ENCODE data around the gene RAB11FIP4.

RAB11FIP4 gene

GRCh38 chr17:31499771-31500554 lies 108.5 kb downstream of the RAB11FIP4 start:
- DNase-seq (ENCODE audit: low read depth), result no peak

- DNase-seq (ENCODE audit: low read depth), result no peak
Measured at GRCh38 chr17:31506517-31506916, 115.0 kb downstream of the RAB11FIP4 start.

- peak; percentile 55 for DNase-seq (ENCODE audit: low read depth)
Measured at GRCh38 chr17:31508288-31509094, 117.0 kb downstream of the RAB11FIP4 start.

GRCh38 chr17:31509095-31509804 lies 117.8 kb downstream of the RAB11FIP4 start:
- no peak for DNase-seq (ENCODE audit: low read depth)

DNA sequence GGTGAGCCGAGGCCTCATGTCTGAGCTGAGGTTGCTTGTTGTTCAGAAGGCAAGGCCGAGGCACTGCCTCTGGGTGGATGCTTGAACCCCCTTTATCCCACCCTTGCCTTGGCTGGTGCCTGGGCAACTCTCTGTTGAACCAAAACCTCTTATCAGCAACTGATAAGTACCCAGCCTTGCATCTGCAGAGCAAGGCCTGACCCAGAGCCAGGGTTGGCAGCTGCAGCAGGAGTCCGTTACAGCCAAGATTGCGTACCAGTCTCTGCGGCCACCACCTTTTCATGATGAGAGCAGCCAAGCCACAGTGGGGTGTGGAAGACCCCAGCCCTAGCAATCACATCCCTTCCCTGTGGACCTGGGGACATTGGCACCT lies 118.3 kb downstream of the RAB11FIP4 start:
- DNase-seq (ENCODE audit: low read depth), result no peak

- no peak for DNase-seq (ENCODE audit: low read depth)
Measured at GRCh38 chr17:31510308-31511194, 119.1 kb downstream of the RAB11FIP4 start.

- no peak for DNase-seq (ENCODE audit: low read depth)
Measured at GRCh38 chr17:31511195-31511578, 119.7 kb downstream of the RAB11FIP4 start.

GRCh38 chr17:31511580-31511979 lies 120.1 kb downstream of the RAB11FIP4 start:
- no peak for DNase-seq (ENCODE audit: low read depth)

GRCh38 chr17:31512104-31512740 lies 120.7 kb downstream of the RAB11FIP4 start:
- DNase-seq (ENCODE audit: low read depth), result no peak

DNA sequence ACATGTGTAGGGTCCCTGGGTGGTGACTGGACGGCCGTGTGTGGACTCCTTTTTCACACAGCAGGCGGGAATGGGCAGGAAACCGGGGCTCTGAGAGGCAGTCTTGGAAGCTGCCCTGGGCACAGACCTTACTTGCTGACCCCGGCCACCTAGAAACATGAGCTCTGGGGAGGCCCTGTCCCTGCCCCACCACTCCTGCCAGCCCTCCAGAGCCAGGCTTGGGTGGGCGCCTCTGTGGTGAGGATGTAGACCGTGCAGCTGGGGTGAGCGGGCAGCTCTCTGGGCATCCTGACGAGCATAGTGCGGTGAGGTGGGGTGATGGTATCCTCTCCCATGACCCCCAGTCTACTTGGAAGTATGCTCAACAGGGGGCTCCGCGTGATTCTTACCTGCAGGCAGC lies 121.3 kb downstream of the RAB11FIP4 start:
- DNase-seq (ENCODE audit: low read depth), result no peak

GRCh38 chr17:31513731-31514427 lies 122.4 kb downstream of the RAB11FIP4 start:
- DNase-seq (ENCODE audit: low read depth), result no peak

- DNase-seq (ENCODE audit: low read depth), result no peak
Measured at GRCh38 chr17:31515267-31515666, 123.8 kb downstream of the RAB11FIP4 start.

DNA sequence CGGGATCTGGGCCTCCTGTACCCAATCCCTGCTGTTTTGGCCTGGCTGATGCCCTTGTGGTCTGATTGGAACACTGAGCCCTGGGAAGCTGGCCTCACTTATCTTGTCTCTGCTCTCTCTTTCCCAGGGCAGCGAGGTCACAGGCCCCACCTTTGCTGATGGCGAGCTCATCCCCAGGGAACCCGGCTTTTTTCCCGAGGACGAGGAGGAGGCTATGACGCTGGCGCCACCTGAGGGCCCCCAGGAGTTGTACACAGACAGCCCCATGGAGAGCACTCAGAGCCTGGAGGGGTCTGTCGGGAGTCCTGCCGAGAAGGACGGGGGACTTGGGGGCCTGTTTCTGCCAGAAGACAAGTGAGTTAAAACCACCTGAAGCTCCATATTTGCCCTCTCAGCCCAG lies 126.0 kb downstream of the RAB11FIP4 start:
- no peak for DNase-seq (ENCODE audit: low read depth)

GRCh38 chr17:31518478-31518877 lies 127.0 kb downstream of the RAB11FIP4 start:
- DNase-seq (ENCODE audit: low read depth), result no peak

DNA sequence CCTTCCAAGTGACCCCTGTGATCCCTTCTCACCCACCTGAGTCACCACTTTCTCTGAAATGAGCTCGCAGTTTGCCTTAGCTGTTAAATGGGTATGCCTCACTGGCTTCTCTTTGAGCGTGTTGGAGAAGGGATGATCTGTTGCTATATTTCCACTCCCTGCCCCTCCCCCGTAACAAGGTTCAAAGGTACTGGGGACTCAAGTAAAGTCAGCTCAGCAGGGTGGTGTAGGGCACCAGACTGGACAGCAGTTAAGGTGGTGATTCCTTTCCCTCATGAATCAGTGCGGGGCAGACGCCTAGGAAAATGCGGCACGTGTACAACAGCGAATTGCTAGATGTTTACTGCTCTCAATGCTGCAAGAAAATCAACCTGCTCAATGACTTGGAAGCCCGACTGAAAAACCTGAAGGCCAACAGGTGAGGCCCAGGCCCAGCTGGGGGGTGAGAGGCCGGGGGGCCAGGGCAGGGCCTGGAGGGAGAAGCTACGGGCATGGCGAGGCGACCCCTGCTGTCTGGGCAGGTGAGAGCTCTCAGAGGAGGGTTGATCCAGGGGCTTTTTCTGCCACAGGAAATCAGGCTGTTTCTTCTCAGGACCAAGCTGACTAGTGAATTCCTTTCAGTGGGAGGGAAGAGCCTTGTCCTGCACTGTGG lies 130.3 kb downstream of the RAB11FIP4 start:
- no peak for DNase-seq (ENCODE audit: low read depth)

- no peak for DNase-seq (ENCODE audit: low read depth)
Measured at GRCh38 chr17:31522284-31522931, 130.9 kb downstream of the RAB11FIP4 start.

DNA sequence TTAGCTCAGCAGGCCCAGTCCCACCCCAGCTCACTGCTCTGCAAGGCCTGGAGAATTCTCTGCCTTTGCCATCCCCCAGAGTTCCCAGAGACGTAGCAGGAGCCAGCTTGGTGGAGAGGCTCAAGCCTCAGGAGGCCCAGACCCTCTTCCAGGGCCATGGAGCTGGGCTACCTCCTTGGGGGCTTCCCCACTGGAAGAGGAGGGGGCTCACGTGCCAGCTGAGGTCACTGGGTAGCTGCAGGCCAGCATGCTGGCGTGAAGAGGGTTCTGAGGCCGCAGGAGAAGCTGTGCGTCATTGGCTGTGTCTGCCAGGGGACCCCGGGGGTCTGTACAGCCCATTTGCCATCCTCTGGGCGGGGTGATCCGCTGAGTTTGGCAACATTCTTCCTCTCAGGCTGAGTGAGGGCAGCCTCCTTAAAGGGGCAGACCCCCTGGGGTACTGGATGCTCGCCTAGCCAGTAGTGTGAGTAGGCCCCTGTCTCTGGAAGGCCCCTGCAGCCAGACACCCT lies 131.6 kb downstream of the RAB11FIP4 start:
- no peak for DNase-seq (ENCODE audit: low read depth)

DNA sequence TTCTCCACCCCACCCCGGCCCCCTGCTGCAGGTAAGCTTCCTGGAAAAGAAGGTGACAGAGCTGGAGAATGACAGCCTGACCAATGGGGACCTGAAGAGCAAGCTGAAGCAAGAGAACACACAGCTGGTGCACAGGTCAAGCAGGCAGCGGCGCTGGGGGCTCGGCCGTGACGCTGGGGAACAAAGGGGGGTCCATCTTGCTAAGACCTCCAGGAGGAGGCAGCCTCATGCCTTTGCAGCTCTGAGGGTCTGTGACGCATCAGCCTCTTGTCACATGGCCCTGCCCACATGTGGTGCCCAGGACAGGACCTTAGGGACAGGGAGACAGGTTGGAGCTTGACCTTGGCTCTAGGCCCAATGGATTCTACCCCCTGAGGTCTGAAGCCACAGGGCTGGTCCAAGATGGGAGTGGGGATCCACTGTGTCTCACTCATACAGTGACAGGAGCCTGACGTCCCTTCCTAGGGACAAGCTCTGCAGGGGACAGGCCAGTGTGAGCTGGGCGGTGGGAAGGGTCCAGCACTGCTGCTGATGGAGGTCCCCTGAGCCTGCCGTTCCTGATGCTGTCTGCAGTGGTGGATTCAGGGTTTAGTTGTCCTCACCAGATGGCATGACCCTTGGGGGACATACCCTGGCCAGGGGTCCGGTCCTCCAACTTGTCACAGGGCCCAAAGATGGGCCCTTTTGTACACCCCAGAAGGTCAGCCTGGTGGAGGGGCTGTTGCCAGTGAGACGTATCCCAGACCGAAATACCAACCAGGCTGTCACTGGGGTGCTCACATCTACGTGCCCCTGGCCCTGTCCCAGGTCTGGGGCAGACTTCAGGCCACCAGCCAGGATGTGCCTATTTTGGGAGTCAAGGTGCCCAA lies 132.6 kb downstream of the RAB11FIP4 start:
- DNase-seq (ENCODE audit: low read depth), result no peak
